Lung (tissue), 12 donors: Measurements from ENCODE around the gene VWCE. TPM values are rescaled to one million over a fixed set of nuclear protein-coding genes. Genes with fewer than 3 reads are reported as not detected.

Experiments used
- ATAC-seq: fragments of 200-7000 bp; cut with Tn5 transposase; one replicate; pipeline ENCODE4 v1.9.1; 2020; ENCODE audit warnings: moderate number of reproducible peaks; ENCODE audit not compliant: insufficient read depth, low FRiP score
- DNase-seq, 3 donors: peaks; one replicate each; pipeline ENCODE4 v3.0.0-alpha.2; 2013 to 2017
- H3K27ac ChIP-seq, 2 donors: one replicate each; pipeline ENCODE4 v1.5.1; 2013; ENCODE audit warnings: mild to moderate bottlenecking in 2 of 2, moderate library complexity in 2 of 2, control low read depth in 1 of 2, inconsistent platforms in 1 of 2, low read depth in 1 of 2, low read length in 1 of 2
- H3K27me3 ChIP-seq, 3 donors: one replicate each; pipeline ENCODE4 v1.5.1; 2013; ENCODE audit warnings: low read length in 2 of 3; ENCODE audit not compliant: control insufficient read depth in 3 of 3, insufficient read depth in 3 of 3
- H3K36me3 ChIP-seq, 4 donors: one replicate each; pipeline ENCODE4 v1.5.1; 2013; ENCODE audit warnings: low read length in 4 of 4, mild to moderate bottlenecking in 1 of 4, moderate library complexity in 1 of 4; ENCODE audit not compliant: control insufficient read depth in 4 of 4, insufficient read depth in 4 of 4
- H3K4me1 ChIP-seq, 5 donors: one replicate each; pipeline ENCODE4 v1.5.1; 2013; ENCODE audit warnings: low read length in 5 of 5, mild to moderate bottlenecking in 2 of 5, moderate library complexity in 1 of 5; ENCODE audit not compliant: control insufficient read depth in 5 of 5, insufficient read depth in 5 of 5
- H3K4me3 ChIP-seq: one replicate; pipeline ENCODE4 v1.5.1; 2013; ENCODE audit warnings: mild to moderate bottlenecking, control low read depth, moderate library complexity
- H3K9ac ChIP-seq, 2 donors: one replicate each; pipeline ENCODE4 v1.5.1; 2013; ENCODE audit warnings: low read length in 2 of 2, control low read depth in 1 of 2; ENCODE audit not compliant: insufficient read depth in 1 of 2
- H3K9me3 ChIP-seq, 4 donors: one replicate each; pipeline ENCODE4 v1.5.1; 2013; ENCODE audit warnings: low read length in 3 of 4, mild to moderate bottlenecking in 1 of 4, moderate library complexity in 1 of 4; ENCODE audit not compliant: control insufficient read depth in 4 of 4, insufficient read depth in 3 of 4
- WGBS, 2 donors: extraction: QIAGEN DNeasy Blood & Tissue Kit; methylation state at CpG; one replicate each; pipeline ENCODE4 v1.1.7; 2013; 5-methylcytosine and 5-hydroxymethylcytosine counted together
- polyA plus RNA-seq, 2 donors: library from polyadenylated mRNA; stranded (reverse); fragments of 200-250 nt; gene quantifications; one replicate each; pipeline ENCODE4 v1.2.1, GENCODE V29; 2013
- total RNA-seq, 2 donors: library from RNA; depleted of rRNA in 1 of 2; stranded (reverse); fragments of >200 nt in 1 of 2; gene quantifications; one replicate each; pipeline ENCODE4 v1.2.1, GENCODE V29; 2014 to 2021
- TF ChIP-seq, protein P1 (sequence below): IDR thresholded peaks from 2 replicates; pipeline ENCODE4 v1.5.1; 2012; ENCODE audit warnings: mild to moderate bottlenecking; ENCODE audit errors: control extremely low read depth, extremely low read depth
- donor health status: control.
- donor health status: control.
- donor health status: Bipolar disorder and iron deficiency.
- donor health status: healthy.
- donor health status: DM: yes; HTN: yes; CAD: no.

The VWCE gene
- total and polyA plus RNA-seq, 4 donors: 0.13 to 1.2 (median 0.60) TPM

DNA sequence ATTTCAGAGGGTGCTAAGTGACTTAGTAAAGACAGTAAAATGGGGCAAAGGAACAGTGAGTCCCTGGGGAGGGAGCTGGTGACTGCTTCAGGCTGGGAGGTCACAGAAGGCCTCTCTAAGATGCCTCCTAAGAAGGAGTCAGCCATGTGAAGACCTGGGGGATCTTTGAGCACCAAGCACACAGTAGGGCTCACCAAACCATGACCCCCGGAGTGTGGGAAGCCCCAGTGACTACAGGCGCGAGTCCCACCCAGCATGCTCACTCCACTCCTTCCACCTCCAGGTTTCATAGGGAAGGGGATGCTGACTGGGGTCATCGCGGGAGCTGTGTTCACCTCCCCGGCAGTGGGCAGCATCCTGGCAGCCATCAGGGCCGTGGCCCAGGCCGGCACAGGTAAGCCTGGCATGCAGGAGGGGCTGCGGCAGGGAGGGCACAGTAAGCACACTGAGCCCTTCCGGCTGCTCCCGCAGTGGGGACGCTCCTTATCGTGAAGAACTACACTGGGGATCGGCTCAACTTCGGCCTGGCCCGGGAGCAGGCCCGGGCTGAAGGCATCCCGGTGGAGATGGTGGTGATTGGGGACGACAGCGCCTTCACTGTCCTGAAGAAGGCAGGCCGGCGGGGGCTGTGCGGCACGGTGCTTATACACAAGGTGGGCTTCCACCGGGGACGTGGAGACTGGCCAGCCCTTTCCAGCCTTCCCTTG lies 43.8 kb upstream of the VWCE start:
- Histone ChIP-seq H3K9ac (no peak overlapping the region), H3K36me3 (peaks cover 0 to 14% (median 7%) of the 10 kb centered on the region in 4 donors), H3K27me3 (no peaks in the 10 kb centered on the region), H3K4me1 (peaks cover 0 to 11% (median under 1%) of the 10 kb centered on the region in 5 donors), H3K9me3 (no peaks in the 10 kb centered on the region), H3K27ac (no peak overlapping the region), H3K4me3 (no peak overlapping the region)
- 92 to 94% methylated on average over 26 of the region's 26 CpGs for WGBS, 2 donors
- TF ChIP-seq, protein P1, sequence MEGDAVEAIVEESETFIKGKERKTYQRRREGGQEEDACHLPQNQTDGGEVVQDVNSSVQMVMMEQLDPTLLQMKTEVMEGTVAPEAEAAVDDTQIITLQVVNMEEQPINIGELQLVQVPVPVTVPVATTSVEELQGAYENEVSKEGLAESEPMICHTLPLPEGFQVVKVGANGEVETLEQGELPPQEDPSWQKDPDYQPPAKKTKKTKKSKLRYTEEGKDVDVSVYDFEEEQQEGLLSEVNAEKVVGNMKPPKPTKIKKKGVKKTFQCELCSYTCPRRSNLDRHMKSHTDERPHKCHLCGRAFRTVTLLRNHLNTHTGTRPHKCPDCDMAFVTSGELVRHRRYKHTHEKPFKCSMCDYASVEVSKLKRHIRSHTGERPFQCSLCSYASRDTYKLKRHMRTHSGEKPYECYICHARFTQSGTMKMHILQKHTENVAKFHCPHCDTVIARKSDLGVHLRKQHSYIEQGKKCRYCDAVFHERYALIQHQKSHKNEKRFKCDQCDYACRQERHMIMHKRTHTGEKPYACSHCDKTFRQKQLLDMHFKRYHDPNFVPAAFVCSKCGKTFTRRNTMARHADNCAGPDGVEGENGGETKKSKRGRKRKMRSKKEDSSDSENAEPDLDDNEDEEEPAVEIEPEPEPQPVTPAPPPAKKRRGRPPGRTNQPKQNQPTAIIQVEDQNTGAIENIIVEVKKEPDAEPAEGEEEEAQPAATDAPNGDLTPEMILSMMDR: no peak
- no peak for ATAC-seq
- no peak for DNase-seq

DNA sequence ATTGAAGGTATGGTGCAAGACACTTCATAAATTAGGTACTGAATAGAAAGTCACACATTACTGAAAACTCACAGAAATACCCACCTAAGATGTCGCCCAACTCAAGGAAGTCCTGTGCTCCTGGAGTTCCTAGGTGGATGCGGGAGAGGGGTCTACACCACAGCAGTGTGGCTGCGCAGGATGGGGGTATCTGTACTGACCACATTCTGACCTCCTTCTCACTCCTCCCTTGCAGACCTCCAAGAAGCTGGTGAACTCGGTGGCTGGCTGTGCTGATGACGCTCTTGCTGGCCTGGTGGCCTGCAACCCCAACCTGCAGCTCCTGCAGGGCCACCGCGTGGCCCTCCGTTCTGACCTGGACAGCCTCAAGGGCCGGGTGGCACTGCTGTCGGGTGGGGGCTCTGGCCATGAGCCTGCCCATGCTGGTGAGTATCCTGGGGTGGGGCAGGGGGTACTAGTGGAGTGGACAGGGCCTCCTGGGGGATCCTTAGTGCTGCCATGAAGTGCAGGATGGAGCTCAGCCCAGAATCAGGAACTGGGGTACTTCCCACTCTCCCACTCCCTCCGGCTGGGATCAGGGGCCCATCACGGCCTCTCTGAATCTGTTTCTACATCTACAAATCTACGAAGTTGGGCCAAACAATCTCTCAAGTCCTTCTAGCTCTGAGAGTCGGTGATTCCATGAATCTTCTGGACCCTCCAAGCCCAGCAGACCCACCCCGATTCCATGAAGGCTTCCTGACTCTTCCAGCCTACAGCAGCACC lies 42.8 kb upstream of the VWCE start:
- Histone ChIP-seq H3K27ac (no peak overlapping the region), H3K27me3 (no peaks in the 10 kb centered on the region), H3K9me3 (no peaks in the 10 kb centered on the region), H3K9ac (no peak overlapping the region), H3K4me3 (no peak overlapping the region), H3K4me1 (peaks cover 0 to 16% (median 3%) of the 10 kb centered on the region in 5 donors), H3K36me3 (peaks cover 0 to 12% (median 3%) of the 10 kb centered on the region in 4 donors)
- DNase-seq (no peak), ATAC-seq (no peak)
- 96 to 97% methylated on average over 15 of the region's 15 CpGs for WGBS, 2 donors
- TF ChIP-seq, protein P1: no peak

DNA sequence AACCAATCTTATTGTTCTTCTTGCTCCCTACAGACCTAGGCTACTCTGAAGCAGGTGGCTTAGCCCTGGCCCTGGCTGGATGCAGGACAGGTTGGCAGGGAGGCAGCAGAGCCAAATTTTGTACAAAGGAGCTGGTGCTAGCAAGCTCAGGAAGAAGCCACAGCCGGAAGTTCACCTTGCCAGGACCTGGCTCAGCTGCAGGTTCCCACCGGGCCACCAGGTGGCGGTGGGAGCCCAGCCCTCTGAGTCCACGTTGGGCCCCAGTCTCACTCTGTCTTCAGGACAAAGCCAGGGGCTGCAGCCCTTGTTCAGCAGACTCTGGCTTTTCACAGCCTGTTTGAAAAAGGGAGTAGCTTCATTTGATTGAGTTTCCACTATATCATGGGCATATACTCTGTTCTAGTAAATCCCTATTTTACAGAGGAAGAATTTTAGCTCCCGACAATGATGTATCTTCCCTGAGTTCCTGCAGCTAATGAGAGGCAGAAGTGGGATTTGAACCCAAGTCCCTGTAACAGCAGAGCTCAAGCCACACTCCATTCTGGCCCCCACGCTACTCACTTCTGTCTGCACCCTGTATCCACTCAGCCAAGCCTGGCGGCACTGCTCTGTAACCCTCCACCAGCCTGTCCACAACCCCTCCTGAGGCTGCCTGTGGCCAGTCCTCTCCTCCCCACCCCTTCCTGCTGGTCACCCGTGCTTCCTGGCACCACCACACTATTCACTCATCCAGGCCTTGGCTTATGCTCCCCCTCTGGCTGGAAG lies 41.2 kb upstream of the VWCE start:
- H3K4me1 ChIP-seq: peaks cover 5 to 26% (median 8%) of the 10 kb centered on the region in 5 donors
- ATAC-seq (peak; percentile 73), DNase-seq (peak; percentile 74 to 82 (median 81))
- no peak overlapping the region for H3K4me3 ChIP-seq
- H3K9me3 ChIP-seq: no peaks in the 10 kb centered on the region
- TF ChIP-seq, protein P1: peak; percentile 91
- 32 to 33% methylated on average over 8 of the region's 8 CpGs for WGBS, 2 donors
- H3K27me3 ChIP-seq: no peaks in the 10 kb centered on the region
- peaks cover 0 to 7% (median 2%) of the 10 kb centered on the region in 4 donors for H3K36me3 ChIP-seq
- peak overlapping the region in 1 of 2 donors; percentile 73 for H3K27ac ChIP-seq
- H3K9ac ChIP-seq: no peak overlapping the region
